Inflammatory macrophage (primary cell): Measurements from ENCODE around the gene HTR1D.

Experiments used
- DNase-seq, 2 donors: peaks; one replicate each; pipeline ENCODE4 v3.0.0-alpha.2; 2020 to 2022

HTR1D gene

GRCh38 chr1:23150125-23150524, 67.2 kb downstream of the HTR1D start:
- DNase-seq = no peak

- no peak for DNase-seq
These were observed 68.2 kb downstream of the HTR1D start for GRCh38 chr1:23149114-23149513.

- DNase-seq = no peak
These were observed 69.2 kb downstream of the HTR1D start for GRCh38 chr1:23148084-23148483.
